OCI-LY1 (cell line): ENCODE results near the gene COL16A1.

ENCODE experiments used
- CTCF ChIP-seq: fragments of 200-600 bp; sonication (generic), shearing (Covaris generic); IDR thresholded peaks from 2 replicates; pipeline ENCODE4 v1.5.1; 2017; ENCODE audit warnings: mild to moderate bottlenecking, antibody characterized with exemption, low read length, moderate library complexity, mixed read lengths
- EZH2 ChIP-seq: fragments of 200-600 bp; sonication (generic), shearing (Covaris generic); IDR thresholded peaks from 2 replicates; pipeline ENCODE4 v1.8.0; 2017; ENCODE audit warnings: borderline replicate concordance, mixed run types, mild to moderate bottlenecking, antibody characterized with exemption, low read length, moderate library complexity, mixed read lengths

GRCh38 chr1:31700468-31701090, 3.2 kb downstream of the COL16A1 start:
- TF ChIP-seq EZH2 (no peak), CTCF (no peak)
